Neuron (in vitro differentiated cells): ENCODE results near the gene PAQR4.
A peak's percentile ranks its signal among the peaks of the same experiment; 100 is the strongest.

Source experiments
- H2AFZ ChIP-seq: one replicate; pipeline ENCODE4 v1.6.1; 2013; ENCODE audit warnings: low read depth, mild to moderate bottlenecking, inconsistent platforms, low read length, moderate library complexity
- H3K27me3 ChIP-seq: one replicate; pipeline ENCODE4 v1.6.1; 2013; ENCODE audit warnings: low read length; ENCODE audit not compliant: insufficient read depth
- H3K36me3 ChIP-seq: one replicate; pipeline ENCODE4 v1.6.1; 2013; ENCODE audit warnings: low read length; ENCODE audit not compliant: insufficient read depth
- H3K4me1 ChIP-seq: one replicate; pipeline ENCODE4 v1.6.1; 2013; ENCODE audit warnings: low read length; ENCODE audit not compliant: insufficient read depth
- H3K4me3 ChIP-seq: 2 replicates; pipeline ENCODE4 v1.5.1; 2013; ENCODE audit warnings: mild to moderate bottlenecking, low read length, moderate library complexity
- H3K9me3 ChIP-seq: one replicate; pipeline ENCODE4 v1.6.1; 2013; ENCODE audit warnings: low read length

The PAQR4 gene

DNA sequence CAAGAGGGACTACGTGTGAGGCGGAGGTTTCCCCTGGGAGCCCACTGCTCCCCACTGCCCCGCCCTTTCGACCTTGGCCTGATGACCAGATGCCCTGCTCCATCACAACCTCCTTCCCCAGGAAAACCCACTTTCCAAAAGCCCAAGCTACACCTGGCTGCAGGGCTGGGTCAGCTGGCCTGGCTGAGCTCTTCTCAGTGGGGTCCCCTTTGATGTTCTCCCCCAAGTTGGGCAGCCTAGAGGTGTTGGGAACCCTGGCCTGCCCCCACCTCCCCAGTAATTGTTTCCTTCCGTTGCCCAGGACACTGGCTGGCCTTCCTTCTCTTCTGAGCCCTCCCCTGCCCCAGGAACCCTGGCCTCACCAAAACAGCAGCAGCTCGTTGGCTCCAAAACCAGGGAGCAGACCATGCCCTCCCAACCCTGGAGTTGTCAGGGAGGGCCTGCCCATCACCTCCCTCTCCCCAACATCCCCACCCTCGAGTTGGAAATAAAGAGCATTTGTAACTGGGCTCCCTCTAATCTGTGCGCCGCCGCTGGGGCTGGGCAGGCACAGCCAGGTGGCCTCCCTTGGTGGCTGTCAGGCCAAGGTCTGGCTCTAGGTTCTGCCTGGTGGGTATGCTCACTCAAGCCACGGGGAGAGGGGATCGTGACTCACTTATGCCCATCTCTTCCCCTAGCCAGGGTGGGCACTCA lies 45.0 kb downstream of the PAQR4 start:
- Histone ChIP-seq H3K36me3 (no peaks in the 10 kb centered on the region), H3K4me3 (no peak overlapping the region), H3K4me1 (peaks cover 2% of the 10 kb centered on the region), H3K27me3 (peaks cover 64% of the 10 kb centered on the region), H3K9me3 (no peaks in the 10 kb centered on the region), H2AFZ (no peak overlapping the region)

DNA sequence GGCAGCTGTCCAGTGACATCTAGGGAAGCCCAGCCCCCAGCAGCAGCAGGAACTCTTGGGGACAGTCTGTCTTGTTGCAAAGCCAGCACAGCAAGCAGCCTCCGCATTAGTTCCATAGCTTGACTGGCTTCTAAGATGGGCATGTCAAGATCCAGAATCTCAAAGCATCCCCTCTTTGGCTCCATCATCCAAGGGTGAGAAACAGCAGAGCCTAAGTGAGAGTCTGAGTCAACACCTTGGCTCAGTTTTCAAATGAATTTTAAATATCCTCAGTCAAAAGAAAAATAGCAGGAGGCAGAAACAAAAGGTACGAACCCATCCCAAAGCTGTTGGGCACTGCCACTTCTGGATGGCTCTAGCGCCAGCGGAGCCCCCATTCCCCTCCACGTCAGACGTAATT lies 45.8 kb downstream of the PAQR4 start:
- Histone ChIP-seq H3K4me3 (no peak overlapping the region), H2AFZ (no peak overlapping the region), H3K27me3 (peaks cover 59% of the 10 kb centered on the region), H3K9me3 (no peaks in the 10 kb centered on the region), H3K36me3 (no peaks in the 10 kb centered on the region), H3K4me1 (peaks cover 2% of the 10 kb centered on the region)

DNA sequence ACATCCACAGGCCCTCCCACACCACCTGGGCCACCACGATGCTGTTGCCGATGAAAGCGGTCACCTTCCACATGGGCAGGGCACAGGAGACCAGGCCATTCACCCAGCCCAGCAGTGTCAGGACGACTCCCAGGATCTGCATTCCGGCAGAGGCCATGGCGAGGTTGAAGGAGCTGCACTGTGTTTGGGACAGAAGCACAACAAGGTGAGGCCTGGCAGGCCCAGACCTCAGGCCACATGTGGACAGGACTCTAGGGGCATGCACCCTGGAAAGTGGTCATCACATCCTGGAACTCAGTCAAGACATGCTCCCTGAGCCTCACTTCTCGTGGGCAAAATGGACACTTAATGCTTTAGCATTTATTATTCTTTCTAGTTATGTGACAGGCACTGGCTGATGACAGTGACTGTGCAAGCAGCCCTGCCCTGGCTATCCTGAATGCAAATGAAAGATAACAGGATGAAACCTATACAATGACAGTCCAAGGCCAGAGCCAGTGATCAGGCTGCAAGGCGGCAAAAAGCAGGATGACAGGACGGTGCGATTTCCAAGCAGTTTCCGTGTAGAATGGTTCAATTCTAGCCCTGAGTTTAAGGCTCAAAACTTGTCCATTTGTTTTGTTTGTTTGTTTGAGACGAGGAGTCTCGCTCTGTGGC lies 46.8 kb downstream of the PAQR4 start:
- H3K4me1 ChIP-seq, result peaks cover 7% of the 10 kb centered on the region
- no peaks in the 10 kb centered on the region for H3K36me3 ChIP-seq
- H3K27me3 ChIP-seq, result peaks cover 50% of the 10 kb centered on the region
- H3K4me3 ChIP-seq, result no peak overlapping the region
- no peaks in the 10 kb centered on the region for H3K9me3 ChIP-seq
- H2AFZ ChIP-seq, result no peak overlapping the region

- Histone ChIP-seq H3K27me3 (peaks cover 40% of the 10 kb centered on the region), H2AFZ (no peak overlapping the region), H3K36me3 (no peaks in the 10 kb centered on the region), H3K4me1 (peaks cover 14% of the 10 kb centered on the region), H3K4me3 (no peak overlapping the region), H3K9me3 (no peaks in the 10 kb centered on the region)
These were observed 48.2 kb downstream of the PAQR4 start for GRCh38 chr16:3017344-3017743.

GRCh38 chr16:3017794-3018506 lies 48.8 kb downstream of the PAQR4 start, which contains the start of gene CLDN6:
TSS of gene CLDN6 (minus strand) at chr16:3018183. CDS start at chr16:3016021, 2,162 bp downstream.
- Histone ChIP-seq H3K4me3 (no peak within 1 kb of the TSS), H3K4me1 (peaks cover 20% of the 10 kb centered on the region), H2AFZ (no peak within 1 kb of the TSS), H3K9me3 (no peaks in the 10 kb centered on the region), H3K36me3 (no peaks in the 10 kb centered on the region), H3K27me3 (peaks cover 34% of the 10 kb centered on the region)

GRCh38 chr16:3019594-3020246 lies 50.6 kb downstream of the PAQR4 start:
- no peaks in the 10 kb centered on the region for H3K36me3 ChIP-seq

DNA sequence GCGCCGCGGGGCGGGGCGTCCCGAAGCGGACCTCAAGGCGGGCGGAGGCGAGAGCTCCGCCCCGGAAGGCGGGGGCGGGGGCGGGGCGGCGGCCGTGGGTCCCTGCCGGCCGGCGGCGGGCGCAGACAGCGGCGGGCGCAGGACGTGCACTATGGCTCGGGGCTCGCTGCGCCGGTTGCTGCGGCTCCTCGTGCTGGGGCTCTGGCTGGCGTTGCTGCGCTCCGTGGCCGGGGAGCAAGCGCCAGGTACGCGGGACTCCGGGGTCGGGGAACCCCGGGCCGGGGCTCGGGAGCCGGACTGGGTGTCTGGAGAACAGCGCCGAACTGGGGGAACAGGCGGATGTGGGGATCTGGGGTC lies 51.1 kb downstream of the PAQR4 start, which contains the start of gene TNFRSF12A:
TSS of gene TNFRSF12A (plus strand) at position 122 of the 357 bp plus-strand sequence. CDS start at position 152, 30 bp downstream.
- Histone ChIP-seq H3K4me1 (peaks cover 27% of the 10 kb centered on the region), H3K4me3 (peak within 1 kb of the TSS; percentile 42), H3K27me3 (peaks cover 11% of the 10 kb centered on the region), H2AFZ (peak within 1 kb of the TSS; percentile 24), H3K9me3 (no peaks in the 10 kb centered on the region), H3K36me3 (no peaks in the 10 kb centered on the region)

More at GRCh38 chr16:3019594-3020246, 50.6 kb downstream of the PAQR4 start:
- peaks cover 16% of the 10 kb centered on the region for H3K27me3 ChIP-seq
- peak overlapping the region; percentile 42 for H3K4me3 ChIP-seq
- H3K9me3 ChIP-seq, result no peaks in the 10 kb centered on the region
- peaks cover 27% of the 10 kb centered on the region for H3K4me1 ChIP-seq
- H2AFZ ChIP-seq, result peak overlapping the region; percentile 24

- Histone ChIP-seq H3K4me1 (peaks cover 27% of the 10 kb centered on the region), H3K36me3 (peaks cover 5% of the 10 kb centered on the region), H3K4me3 (peak overlapping the region; percentile 42), H3K27me3 (peaks cover 8% of the 10 kb centered on the region), H3K9me3 (no peaks in the 10 kb centered on the region), H2AFZ (peak overlapping the region; percentile 14)
These were observed 51.7 kb downstream of the PAQR4 start for GRCh38 chr16:3020604-3021448.

DNA sequence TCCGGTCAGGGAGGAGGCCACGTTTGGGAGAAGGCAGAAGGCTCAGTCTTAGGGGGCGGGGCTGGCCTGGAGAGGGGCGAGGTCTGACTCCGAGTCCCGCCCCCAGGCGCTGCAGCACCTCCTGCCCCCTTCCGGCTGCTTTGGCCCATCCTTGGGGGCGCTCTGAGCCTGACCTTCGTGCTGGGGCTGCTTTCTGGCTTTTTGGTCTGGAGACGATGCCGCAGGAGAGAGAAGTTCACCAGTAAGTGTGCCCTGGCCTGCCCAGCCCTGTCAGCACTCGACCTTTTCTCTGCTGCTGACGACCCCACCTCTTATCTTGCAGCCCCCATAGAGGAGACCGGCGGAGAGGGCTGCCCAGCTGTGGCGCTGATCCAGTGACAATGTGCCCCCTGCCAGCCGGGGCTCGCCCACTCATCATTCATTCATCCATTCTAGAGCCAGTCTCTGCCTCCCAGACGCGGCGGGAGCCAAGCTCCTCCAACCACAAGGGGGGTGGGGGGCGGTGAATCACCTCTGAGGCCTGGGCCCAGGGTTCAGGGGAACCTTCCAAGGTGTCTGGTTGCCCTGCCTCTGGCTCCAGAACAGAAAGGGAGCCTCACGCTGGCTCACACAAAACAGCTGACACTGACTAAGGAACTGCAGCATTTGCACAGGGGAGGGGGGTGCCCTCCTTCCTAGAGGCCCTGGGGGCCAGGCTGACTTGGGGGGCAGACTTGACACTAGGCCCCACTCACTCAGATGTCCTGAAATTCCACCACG lies 52.5 kb downstream of the PAQR4 start:
- Histone ChIP-seq H2AFZ (peak overlapping the region; percentile 14), H3K36me3 (peaks cover 13% of the 10 kb centered on the region), H3K9me3 (no peaks in the 10 kb centered on the region), H3K4me3 (peak overlapping the region; percentile 42), H3K4me1 (peaks cover 27% of the 10 kb centered on the region), H3K27me3 (peaks cover 6% of the 10 kb centered on the region)

GRCh38 chr16:3022208-3022683 lies 53.1 kb downstream of the PAQR4 start:
- Histone ChIP-seq H2AFZ (no peak overlapping the region), H3K4me3 (peak overlapping the region; percentile 42), H3K36me3 (peaks cover 19% of the 10 kb centered on the region), H3K9me3 (no peaks in the 10 kb centered on the region), H3K27me3 (peaks cover 2% of the 10 kb centered on the region), H3K4me1 (peaks cover 27% of the 10 kb centered on the region)

DNA sequence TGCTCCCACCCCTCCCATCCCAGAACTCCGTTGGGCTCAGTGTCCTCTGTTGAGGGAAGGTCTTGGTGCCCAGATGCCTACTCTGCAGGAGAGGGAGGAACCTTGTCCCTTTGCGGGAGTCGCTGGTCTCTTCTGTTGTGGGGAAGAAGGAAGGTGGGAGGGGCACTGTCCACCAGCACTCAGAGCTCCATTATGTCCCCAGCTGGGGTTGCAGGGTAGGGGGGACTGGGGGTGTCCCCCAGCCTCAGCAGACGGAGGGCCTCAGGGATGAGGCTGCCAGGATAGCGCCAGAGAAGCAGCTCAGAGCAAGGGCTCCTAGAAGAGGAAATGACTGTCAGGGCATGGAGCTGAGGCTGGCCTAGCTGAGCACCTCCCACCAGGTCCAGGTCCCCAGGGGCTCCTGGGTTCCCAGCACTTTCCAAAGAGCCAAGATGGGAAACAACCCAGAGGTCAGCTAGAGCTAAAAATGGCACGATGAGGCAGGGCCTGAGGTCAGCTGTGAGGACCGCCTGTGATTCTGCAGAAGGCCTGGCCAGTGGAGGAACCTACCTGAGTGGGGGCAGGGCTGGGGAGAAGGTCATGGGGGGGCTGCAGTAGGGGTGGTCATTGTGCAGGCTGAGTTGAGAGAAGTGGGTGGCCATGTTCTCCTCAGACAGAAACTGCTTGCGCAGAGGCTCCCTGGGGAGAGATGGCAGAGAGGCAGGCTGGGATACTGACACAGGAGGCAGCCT lies 53.7 kb downstream of the PAQR4 start:
- Histone ChIP-seq H2AFZ (no peak overlapping the region), H3K36me3 (peaks cover 19% of the 10 kb centered on the region), H3K4me1 (peaks cover 27% of the 10 kb centered on the region), H3K9me3 (no peaks in the 10 kb centered on the region), H3K4me3 (peak overlapping the region; percentile 56), H3K27me3 (no peaks in the 10 kb centered on the region)
